Esophagus muscularis mucosa (tissue), 4 donors: ENCODE data around the gene IGFALS. TPM values are rescaled to one million over a fixed set of nuclear protein-coding genes. Genes with fewer than 3 reads are reported as not detected.

Experiments
- DNase-seq: peaks from one replicate; pipeline ENCODE4 v3.0.0-alpha.2; 2017; ENCODE audit errors: extremely low spot score
- H3K27ac ChIP-seq, 4 donors: fragments of 200-600 bp; sonication (generic); replicated peaks in 1 of 4; 1 replicate in 3 of 4; 2 replicates in 1 of 4; pipeline ENCODE4 v1.5.1; 2016 to 2019; ENCODE audit warnings: mild to moderate bottlenecking in 1 of 4
- H3K27me3 ChIP-seq, 4 donors: fragments of 200-600 bp; sonication (generic); one replicate each; pipeline versions ENCODE4 v1.5.1 to v1.6.0; 2016 to 2019
- H3K36me3 ChIP-seq, 4 donors: fragments of 200-600 bp; sonication (generic); one replicate each; pipeline ENCODE4 v1.5.1; 2016 to 2019
- H3K4me1 ChIP-seq, 4 donors: fragments of 200-600 bp; sonication (generic); one replicate each; pipeline ENCODE4 v1.5.1; 2016 to 2019
- H3K4me3 ChIP-seq, 4 donors: fragments of 200-600 bp; sonication (generic); 1 replicate in 2 of 4; 2 replicates in 2 of 4; pipeline ENCODE4 v1.5.1; 2016 to 2019; ENCODE audit warnings: mild to moderate bottlenecking in 4 of 4, moderate library complexity in 1 of 4
- H3K9me3 ChIP-seq, 4 donors: fragments of 200-600 bp; sonication (generic); 1 replicate in 3 of 4; 2 replicates in 1 of 4; pipeline ENCODE4 v1.5.1; 2016 to 2019
- EP300 ChIP-seq: sonication (generic); formaldehyde crosslinking; IDR thresholded peaks from one replicate; pipeline ENCODE4 v1.6.1; 2017; ENCODE audit warnings: antibody characterized with exemption
- POLR2A ChIP-seq: fragments of 450-650 bp; IDR thresholded peaks from one replicate; pipeline ENCODE4 v1.6.1; 2017; ENCODE audit warnings: antibody characterized with exemption, moderate library complexity, mild to moderate bottlenecking, low read depth
- POLR2AphosphoS5 ChIP-seq, 2 donors: sonication (generic); formaldehyde crosslinking; IDR thresholded peaks; one replicate each; pipeline ENCODE4 v1.6.1; 2017; ENCODE audit warnings: antibody characterized with exemption in 2 of 2
- WGBS: methylation state at CpG from one replicate; pipeline ENCODE4 v1.1.5; 2018; 5-methylcytosine and 5-hydroxymethylcytosine counted together
- intact Hi-C: fragments of 100-400 bp; cut with DNase I; formaldehyde crosslinking; loops from one replicate; pipeline ENCODE4 v1.15.1; 2023
- total RNA-seq, 4 donors: library from RNA; depleted of rRNA; stranded (reverse); fragments of >200 nt; gene quantifications; one replicate each; pipeline versions ENCODE4 v1.1.0 to v1.2.1, GENCODE V29; 2016
- TF ChIP-seq, protein P1 (sequence below), 3 experiments: fragments of 200-600 bp in 2 of 3; fragments of 450-650 bp in 1 of 3; sonication (generic) in 2 of 3; IDR thresholded peaks; one replicate each; pipeline ENCODE4 v1.5.1; 2017 to 2019; ENCODE audit warnings: antibody characterized with exemption in 3 of 3, mild to moderate bottlenecking in 2 of 3, moderate library complexity in 1 of 3

IGFALS gene
- total RNA-seq, 4 donors from 2014 or later = 0.45 to 0.75 TPM; not detected in 2

DNA sequence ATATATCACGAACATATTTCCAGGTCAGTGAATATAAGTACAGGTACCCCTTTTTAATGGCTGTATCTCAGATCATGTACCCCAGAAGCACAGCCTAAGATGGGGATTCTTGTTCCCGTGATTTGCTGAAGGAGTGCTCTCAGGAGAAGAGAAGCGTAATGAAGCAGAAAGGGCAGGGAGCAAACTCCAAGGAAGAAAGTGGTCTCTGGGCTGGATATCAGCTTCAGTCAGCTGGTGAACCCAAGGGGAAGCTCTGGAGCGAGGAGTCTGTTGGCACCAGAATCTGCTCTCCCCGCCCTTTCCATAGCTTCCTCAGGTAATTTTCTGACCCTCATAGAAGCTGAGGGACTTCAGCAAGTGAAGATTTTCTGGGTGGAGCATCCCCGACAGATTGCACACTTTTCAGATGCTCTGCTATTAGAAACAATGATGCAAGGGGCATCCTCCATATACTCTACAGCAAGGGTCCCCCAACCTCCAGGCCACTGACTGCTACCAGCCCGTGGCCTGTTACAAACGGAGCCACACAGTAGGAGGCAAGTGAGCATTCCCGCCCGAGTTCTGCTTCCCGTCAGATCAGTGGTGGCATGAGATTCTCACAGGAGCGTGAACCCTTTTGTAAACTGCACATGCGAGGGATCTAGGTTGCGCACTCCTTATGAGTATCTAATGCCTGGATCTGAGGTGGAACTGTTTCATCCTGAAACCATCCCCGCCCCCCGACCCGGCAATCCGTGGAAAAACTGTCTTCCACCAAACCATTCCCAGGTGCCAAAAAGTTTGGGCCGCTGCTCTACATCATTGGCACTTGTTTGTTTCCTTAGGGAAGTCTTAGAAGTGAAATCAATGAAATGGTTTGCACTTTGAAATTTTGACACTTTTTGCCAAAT lies 37.9 kb upstream of the IGFALS start:
- intact Hi-C loops = no loop called here
- H3K27ac ChIP-seq = no peak overlapping the region
- no peak overlapping the region for H3K4me3 ChIP-seq
- DNase-seq = no peak
- H3K36me3 ChIP-seq = peaks cover 0 to 19% (median 12%) of the 10 kb centered on the region in 4 donors
- TF ChIP-seq EP300 (no peak), POLR2AphosphoS5 (IDR thresholded peaks at IDR 0.05) (no peak), POLR2A (no peak)
- TF ChIP-seq, protein P1, sequence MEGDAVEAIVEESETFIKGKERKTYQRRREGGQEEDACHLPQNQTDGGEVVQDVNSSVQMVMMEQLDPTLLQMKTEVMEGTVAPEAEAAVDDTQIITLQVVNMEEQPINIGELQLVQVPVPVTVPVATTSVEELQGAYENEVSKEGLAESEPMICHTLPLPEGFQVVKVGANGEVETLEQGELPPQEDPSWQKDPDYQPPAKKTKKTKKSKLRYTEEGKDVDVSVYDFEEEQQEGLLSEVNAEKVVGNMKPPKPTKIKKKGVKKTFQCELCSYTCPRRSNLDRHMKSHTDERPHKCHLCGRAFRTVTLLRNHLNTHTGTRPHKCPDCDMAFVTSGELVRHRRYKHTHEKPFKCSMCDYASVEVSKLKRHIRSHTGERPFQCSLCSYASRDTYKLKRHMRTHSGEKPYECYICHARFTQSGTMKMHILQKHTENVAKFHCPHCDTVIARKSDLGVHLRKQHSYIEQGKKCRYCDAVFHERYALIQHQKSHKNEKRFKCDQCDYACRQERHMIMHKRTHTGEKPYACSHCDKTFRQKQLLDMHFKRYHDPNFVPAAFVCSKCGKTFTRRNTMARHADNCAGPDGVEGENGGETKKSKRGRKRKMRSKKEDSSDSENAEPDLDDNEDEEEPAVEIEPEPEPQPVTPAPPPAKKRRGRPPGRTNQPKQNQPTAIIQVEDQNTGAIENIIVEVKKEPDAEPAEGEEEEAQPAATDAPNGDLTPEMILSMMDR (IDR thresholded peaks at IDR 0.05) = no peak
- no peaks in the 10 kb centered on the region for H3K9me3 ChIP-seq
- H3K27me3 ChIP-seq = no peaks in the 10 kb centered on the region
- WGBS = 87% methylated on average over 19 of the region's 19 CpGs
- H3K4me1 ChIP-seq = peaks cover 20 to 34% (median 25%) of the 10 kb centered on the region in 4 donors

DNA sequence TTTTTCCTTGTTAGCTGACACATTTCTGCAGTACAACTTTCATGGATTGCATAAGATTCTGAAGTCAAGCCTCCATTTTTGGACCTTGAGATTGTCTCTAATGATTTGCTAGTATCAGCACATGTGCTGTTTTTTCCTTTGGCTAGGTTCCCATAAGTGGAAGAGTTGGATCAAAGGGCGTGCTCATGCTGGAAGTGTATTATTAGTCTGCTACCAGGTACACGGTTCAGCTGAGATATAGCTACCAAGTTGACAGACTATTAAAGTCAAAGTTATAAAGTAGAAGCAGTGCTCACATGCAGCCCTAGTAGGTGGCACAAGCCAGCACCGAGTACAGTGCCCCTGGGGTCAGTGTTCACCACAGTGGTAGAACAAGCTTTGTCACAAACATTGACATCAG lies 36.7 kb upstream of the IGFALS start:
- intact Hi-C loops = no loop called here
- WGBS = 77% methylated on average over 3 of the region's 3 CpGs
- Histone ChIP-seq H3K9me3 (no peaks in the 10 kb centered on the region), H3K36me3 (peaks cover 0 to 19% (median 12%) of the 10 kb centered on the region in 4 donors), H3K27ac (no peak overlapping the region), H3K4me3 (no peak overlapping the region), H3K4me1 (peaks cover 27 to 43% (median 33%) of the 10 kb centered on the region in 4 donors), H3K27me3 (no peaks in the 10 kb centered on the region)
- TF ChIP-seq EP300 (no peak), POLR2AphosphoS5 (IDR thresholded peaks at IDR 0.05) (no peak)
- no peak for DNase-seq

DNA sequence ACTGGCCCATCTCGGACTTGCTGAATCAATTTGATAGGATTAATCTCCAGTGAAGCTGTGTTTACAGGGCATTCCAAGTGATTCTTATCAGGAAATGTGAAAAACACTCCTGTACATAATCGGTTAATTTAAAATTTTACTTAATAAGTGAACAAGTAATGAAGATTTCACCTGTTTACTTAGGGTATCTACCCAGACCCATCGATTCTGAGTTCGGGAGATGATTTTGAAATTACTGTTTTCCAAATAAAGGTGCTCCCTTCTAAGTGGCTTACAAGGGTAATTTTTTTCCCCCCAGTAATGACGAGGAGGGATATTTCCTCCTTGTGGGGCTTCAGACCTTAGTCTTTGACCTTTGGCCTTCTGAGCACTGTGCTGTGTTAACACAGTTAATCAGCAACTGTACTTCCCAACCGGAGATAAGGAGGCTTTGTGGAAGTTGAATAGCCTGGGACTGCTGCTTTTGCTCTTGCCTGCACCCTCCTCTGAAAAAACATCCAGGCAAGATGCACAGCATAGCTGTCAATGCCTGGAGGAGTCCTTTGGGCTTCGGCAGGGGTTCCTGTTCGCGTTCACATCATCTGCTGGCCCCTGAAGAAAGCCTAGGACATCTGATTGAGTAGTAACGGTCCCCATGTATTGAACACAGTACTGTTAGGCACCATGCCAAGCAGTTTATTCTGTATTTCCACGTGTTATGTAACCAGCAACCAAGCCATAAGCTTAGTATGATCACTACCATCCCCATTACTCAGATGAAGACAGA lies 35.3 kb upstream of the IGFALS start:
- Histone ChIP-seq H3K27me3 (no peaks in the 10 kb centered on the region), H3K36me3 (peaks cover 0 to 19% (median 12%) of the 10 kb centered on the region in 4 donors), H3K4me1 (peaks cover 39 to 57% (median 47%) of the 10 kb centered on the region in 4 donors), H3K4me3 (no peak overlapping the region), H3K27ac (no peak overlapping the region), H3K9me3 (no peaks in the 10 kb centered on the region)
- DNase-seq = no peak
- intact Hi-C loops = no loop called here
- WGBS = 77% methylated on average over 11 of the region's 11 CpGs
- TF ChIP-seq, protein P1 (IDR thresholded peaks at IDR 0.05) = no peak
- TF ChIP-seq POLR2A (no peak), EP300 (no peak), POLR2AphosphoS5 (IDR thresholded peaks at IDR 0.05) (no peak)

GRCh38 chr16:1826691-1827573 lies 33.4 kb upstream of the IGFALS start, which contains the start of the genes FAHD1 and HAGH:
FAHD1 (plus strand) TSS chr16:1827206; CDS start chr16:1827239, 33 bp downstream.
HAGH (minus strand) TSS chr16:1826825; CDS start chr16:1826787, 38 bp downstream.
- DNase-seq = peak; percentile 99
- intact Hi-C loops = loop anchor here (1.0 kb wide), 1 partner anchor 54 kb away; the partner anchor contains the start of gene MRPS34
- 0% methylated on average over 4 of the region's 104 CpGs for WGBS

More at GRCh38 chr16:1826691-1827573, 33.4 kb upstream of the IGFALS start, which contains the start of the genes FAHD1 and HAGH:
- Histone ChIP-seq H3K36me3 (peaks cover 11 to 35% (median 22%) of the 10 kb centered on the region in 4 donors), H3K9me3 (no peaks in the 10 kb centered on the region), H3K27me3 (no peaks in the 10 kb centered on the region), H3K27ac (peak within 1 kb of the TSS; percentile 90 to 94 (median 92)), H3K4me1 (peaks cover 46 to 70% (median 56%) of the 10 kb centered on the region in 4 donors), H3K4me3 (peak within 1 kb of the TSS; percentile 79 to 97 (median 90))
- no peak for TF ChIP-seq POLR2A
- TF ChIP-seq POLR2AphosphoS5 (IDR thresholded peaks at IDR 0.05) = peak; percentile 83 to 84
